GM12801 (cell line): ENCODE results near the gene KCNH1.

Experiments used
- TF ChIP-seq, protein P1 (sequence below): IDR thresholded peaks from one replicate; pipeline ENCODE4 v1.5.1; 2011; ENCODE audit warnings: control low read depth; ENCODE audit not compliant: insufficient read length; ENCODE audit errors: extremely low read depth

Gene KCNH1

GRCh38 chr1:210912752-210913151 lies 221.2 kb downstream of the KCNH1 start:
- TF ChIP-seq, protein P1, sequence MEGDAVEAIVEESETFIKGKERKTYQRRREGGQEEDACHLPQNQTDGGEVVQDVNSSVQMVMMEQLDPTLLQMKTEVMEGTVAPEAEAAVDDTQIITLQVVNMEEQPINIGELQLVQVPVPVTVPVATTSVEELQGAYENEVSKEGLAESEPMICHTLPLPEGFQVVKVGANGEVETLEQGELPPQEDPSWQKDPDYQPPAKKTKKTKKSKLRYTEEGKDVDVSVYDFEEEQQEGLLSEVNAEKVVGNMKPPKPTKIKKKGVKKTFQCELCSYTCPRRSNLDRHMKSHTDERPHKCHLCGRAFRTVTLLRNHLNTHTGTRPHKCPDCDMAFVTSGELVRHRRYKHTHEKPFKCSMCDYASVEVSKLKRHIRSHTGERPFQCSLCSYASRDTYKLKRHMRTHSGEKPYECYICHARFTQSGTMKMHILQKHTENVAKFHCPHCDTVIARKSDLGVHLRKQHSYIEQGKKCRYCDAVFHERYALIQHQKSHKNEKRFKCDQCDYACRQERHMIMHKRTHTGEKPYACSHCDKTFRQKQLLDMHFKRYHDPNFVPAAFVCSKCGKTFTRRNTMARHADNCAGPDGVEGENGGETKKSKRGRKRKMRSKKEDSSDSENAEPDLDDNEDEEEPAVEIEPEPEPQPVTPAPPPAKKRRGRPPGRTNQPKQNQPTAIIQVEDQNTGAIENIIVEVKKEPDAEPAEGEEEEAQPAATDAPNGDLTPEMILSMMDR = no peak

DNA sequence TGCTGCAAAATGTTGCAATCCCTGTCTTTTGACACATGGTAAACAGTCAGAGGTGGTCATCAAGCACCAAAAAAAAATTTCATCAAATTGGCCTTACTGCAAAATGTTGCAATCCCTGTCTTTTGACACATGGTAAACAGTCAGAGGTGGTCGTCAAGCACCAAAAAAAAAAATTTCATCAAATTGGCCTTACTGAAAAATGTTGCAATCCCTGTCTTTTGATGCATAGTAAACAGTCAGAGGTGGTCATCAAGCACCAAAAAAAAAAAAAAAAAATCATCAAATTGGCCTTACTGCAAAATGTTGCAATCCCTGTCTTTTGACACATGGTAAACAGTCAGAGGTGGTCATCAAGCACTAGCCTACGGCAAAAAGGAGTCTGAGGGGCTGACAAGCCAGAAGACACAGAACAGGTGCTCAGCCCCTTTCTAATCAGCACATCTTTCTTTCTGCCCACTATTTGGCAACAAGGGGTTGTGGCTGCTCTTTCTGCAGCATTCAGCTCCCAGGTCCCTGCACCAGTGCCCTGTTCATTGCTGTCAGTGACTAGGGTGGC lies 223.8 kb downstream of the KCNH1 start:
- TF ChIP-seq, protein P1 = no peak

- TF ChIP-seq, protein P1 = no peak
Observed at GRCh38 chr1:210908791-210909190, 225.2 kb downstream of the KCNH1 start.

- TF ChIP-seq, protein P1 = no peak
Observed at GRCh38 chr1:210908257-210908656, 225.7 kb downstream of the KCNH1 start.

DNA sequence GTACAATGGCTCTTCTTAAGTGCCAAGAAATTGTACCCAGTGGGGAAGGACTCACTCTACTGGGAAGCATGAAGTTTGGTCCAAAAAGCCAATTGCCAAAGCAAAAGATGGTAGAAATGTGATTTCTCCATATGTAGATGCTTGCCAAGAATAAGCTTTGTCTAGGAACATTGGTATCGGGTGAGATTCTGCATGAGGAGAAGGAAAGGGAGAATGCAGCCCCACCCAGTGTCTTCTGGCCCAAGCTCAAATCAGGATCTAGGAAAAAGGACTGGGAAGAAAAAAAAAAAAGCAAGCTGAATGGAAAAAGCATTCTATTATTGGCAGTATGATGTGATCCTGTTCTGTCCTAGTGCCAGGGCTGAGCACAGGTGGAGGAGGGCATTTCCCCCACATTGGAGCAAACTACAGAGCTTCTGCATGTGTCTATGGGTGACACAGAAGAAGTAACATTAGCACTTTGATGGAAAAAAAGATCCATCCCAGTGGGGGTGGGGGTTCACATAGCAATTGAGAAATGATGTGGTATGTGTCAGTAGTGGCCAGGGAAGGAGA lies 226.6 kb downstream of the KCNH1 start:
- TF ChIP-seq, protein P1 = no peak

DNA sequence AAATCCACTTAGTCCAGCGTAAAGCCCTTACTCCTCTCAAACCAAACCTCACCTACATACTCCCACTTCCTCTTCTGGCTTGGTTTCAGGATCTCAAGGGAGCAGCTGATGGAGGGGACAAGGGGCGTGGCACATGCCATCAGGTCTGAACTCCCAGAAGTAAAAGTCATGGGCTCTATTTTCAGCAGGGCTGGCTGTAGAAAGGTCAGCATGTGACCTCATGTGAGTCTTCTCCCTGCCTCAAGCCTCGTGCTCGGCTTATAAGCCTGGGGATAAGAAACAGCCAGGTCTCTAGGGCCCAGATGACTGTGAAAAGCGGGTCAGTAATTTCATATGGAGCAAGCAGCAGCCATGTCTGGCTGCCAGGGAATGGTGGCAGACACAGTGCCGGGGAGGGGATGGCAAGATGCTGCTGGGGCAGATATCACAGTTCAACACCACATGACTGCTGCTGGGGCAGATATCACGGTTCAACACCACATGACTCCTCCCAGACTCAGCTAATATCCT lies 227.9 kb downstream of the KCNH1 start:
- TF ChIP-seq, protein P1 = no peak

DNA sequence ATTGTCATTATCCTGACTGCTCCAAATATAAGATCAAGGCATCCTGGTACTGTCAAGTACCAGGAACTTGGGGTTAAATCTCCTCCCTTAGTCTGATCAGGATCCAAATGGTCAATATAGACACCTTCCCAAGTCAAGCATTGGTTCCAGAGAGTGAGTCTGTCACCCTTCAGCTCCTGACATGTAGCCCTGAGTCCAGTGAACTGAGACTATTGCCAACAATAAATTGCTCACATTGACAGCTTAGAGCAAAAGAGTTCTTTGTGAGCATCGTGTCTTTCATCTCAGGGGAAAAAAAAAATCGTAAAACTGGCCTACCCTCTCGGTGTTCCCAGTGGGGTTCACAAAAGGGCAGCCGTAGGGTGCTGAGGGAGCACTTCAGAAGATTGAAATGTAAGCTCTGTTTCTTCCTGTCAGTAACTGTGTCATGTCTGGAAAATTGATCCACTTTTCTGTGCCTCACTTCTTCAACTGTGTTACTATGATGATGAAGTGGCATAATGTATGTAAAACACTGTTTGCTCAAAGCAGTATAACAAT lies 228.5 kb downstream of the KCNH1 start:
- TF ChIP-seq, protein P1 = no peak
